Neuron (in vitro differentiated cells): ENCODE results near the gene LILRB5.
"Not testable (repeated sequence)": the region's sequence is repeated elsewhere in the genome, so short reads cannot be mapped to it uniquely, and the experiment has no call there.

Experiments
- H2AFZ ChIP-seq: one replicate; pipeline ENCODE4 v1.6.1; 2013; ENCODE audit warnings: low read depth, mild to moderate bottlenecking, inconsistent platforms, low read length, moderate library complexity
- H3K27me3 ChIP-seq: one replicate; pipeline ENCODE4 v1.6.1; 2013; ENCODE audit warnings: low read length; ENCODE audit not compliant: insufficient read depth
- H3K36me3 ChIP-seq: one replicate; pipeline ENCODE4 v1.6.1; 2013; ENCODE audit warnings: low read length; ENCODE audit not compliant: insufficient read depth
- H3K4me1 ChIP-seq: one replicate; pipeline ENCODE4 v1.6.1; 2013; ENCODE audit warnings: low read length; ENCODE audit not compliant: insufficient read depth
- H3K4me3 ChIP-seq: 2 replicates; pipeline ENCODE4 v1.5.1; 2013; ENCODE audit warnings: mild to moderate bottlenecking, low read length, moderate library complexity
- H3K9me3 ChIP-seq: one replicate; pipeline ENCODE4 v1.6.1; 2013; ENCODE audit warnings: low read length

The LILRB5 gene

GRCh38 chr19:54209811-54210494 is 47.1 kb downstream of the LILRB5 start:
- Histone ChIP-seq H3K9me3 (no peaks in the 10 kb centered on the region), H3K4me1 (peaks cover 15% of the 10 kb centered on the region), H3K4me3 (no peak overlapping the region), H2AFZ (no peak overlapping the region), H3K27me3 (no peaks in the 10 kb centered on the region), H3K36me3 (peaks cover 33% of the 10 kb centered on the region)

- H2AFZ ChIP-seq, result no peak overlapping the region
These were observed 47.8 kb downstream of the LILRB5 start for GRCh38 chr19:54209058-54209810.

GRCh38 chr19:54208784-54209057 is 48.4 kb downstream of the LILRB5 start:
- H3K36me3 ChIP-seq, result peaks cover 44% of the 10 kb centered on the region
- H2AFZ ChIP-seq, result no peak overlapping the region
- no peaks in the 10 kb centered on the region for H3K9me3 ChIP-seq
- H3K4me3 ChIP-seq, result no peak overlapping the region
- H3K27me3 ChIP-seq, result no peaks in the 10 kb centered on the region
- peaks cover 15% of the 10 kb centered on the region for H3K4me1 ChIP-seq

More at GRCh38 chr19:54209058-54209810, 47.8 kb downstream of the LILRB5 start:
- peaks cover 15% of the 10 kb centered on the region for H3K4me1 ChIP-seq
- no peaks in the 10 kb centered on the region for H3K27me3 ChIP-seq
- no peaks in the 10 kb centered on the region for H3K9me3 ChIP-seq
- H3K4me3 ChIP-seq, result no peak overlapping the region
- peaks cover 40% of the 10 kb centered on the region for H3K36me3 ChIP-seq

- no peaks in the 10 kb centered on the region for H3K27me3 ChIP-seq
- H3K4me3 ChIP-seq, result no peak overlapping the region
- no peaks in the 10 kb centered on the region for H3K9me3 ChIP-seq
- H3K36me3 ChIP-seq, result peaks cover 49% of the 10 kb centered on the region
- H2AFZ ChIP-seq, result no peak overlapping the region
- peaks cover 18% of the 10 kb centered on the region for H3K4me1 ChIP-seq
These were observed 48.9 kb downstream of the LILRB5 start for GRCh38 chr19:54207983-54208783.

GRCh38 chr19:54207676-54207982 is 49.4 kb downstream of the LILRB5 start:
- Histone ChIP-seq H3K4me1 (peaks cover 20% of the 10 kb centered on the region), H3K4me3 (no peak overlapping the region), H3K36me3 (peaks cover 54% of the 10 kb centered on the region), H3K27me3 (no peaks in the 10 kb centered on the region), H2AFZ (no peak overlapping the region), H3K9me3 (no peaks in the 10 kb centered on the region)

GRCh38 chr19:54207193-54207592 is 49.9 kb downstream of the LILRB5 start:
- not testable (repeated sequence) for H2AFZ ChIP-seq, H3K27me3 ChIP-seq, H3K9me3 ChIP-seq, H3K4me3 ChIP-seq
- peaks cover 59% of the 10 kb centered on the region for H3K36me3 ChIP-seq
- peaks cover 24% of the 10 kb centered on the region for H3K4me1 ChIP-seq

- H3K36me3 ChIP-seq, result peaks cover 63% of the 10 kb centered on the region
- no peak overlapping the region for H3K4me3 ChIP-seq
- H3K27me3 ChIP-seq, result no peaks in the 10 kb centered on the region
- H3K4me1 ChIP-seq, result peaks cover 28% of the 10 kb centered on the region
- no peak overlapping the region for H2AFZ ChIP-seq
- no peaks in the 10 kb centered on the region for H3K9me3 ChIP-seq
These were observed 50.3 kb downstream of the LILRB5 start for GRCh38 chr19:54206831-54207177.

GRCh38 chr19:54206030-54206830 is 50.8 kb downstream of the LILRB5 start:
- Histone ChIP-seq H3K9me3 (no peaks in the 10 kb centered on the region), H3K4me3 (no peak overlapping the region), H3K36me3 (peaks cover 68% of the 10 kb centered on the region), H3K4me1 (peaks cover 34% of the 10 kb centered on the region), H3K27me3 (no peaks in the 10 kb centered on the region), H2AFZ (no peak overlapping the region)

- Histone ChIP-seq H3K4me1 (peaks cover 38% of the 10 kb centered on the region), H3K4me3 (no peak overlapping the region), H3K9me3 (no peaks in the 10 kb centered on the region), H3K27me3 (no peaks in the 10 kb centered on the region), H3K36me3 (peaks cover 69% of the 10 kb centered on the region), H2AFZ (no peak overlapping the region)
These were observed 52.2 kb downstream of the LILRB5 start for GRCh38 chr19:54204767-54205468.

- H3K9me3 ChIP-seq, result no peaks in the 10 kb centered on the region
- no peak overlapping the region for H2AFZ ChIP-seq
- no peak overlapping the region for H3K4me3 ChIP-seq
- H3K4me1 ChIP-seq, result peaks cover 23% of the 10 kb centered on the region
- no peaks in the 10 kb centered on the region for H3K27me3 ChIP-seq
- H3K36me3 ChIP-seq, result peaks cover 67% of the 10 kb centered on the region
These were observed 53.9 kb downstream of the LILRB5 start for GRCh38 chr19:54203151-54203611.

- Histone ChIP-seq H2AFZ (no peak overlapping the region), H3K4me3 (peak overlapping the region; percentile 85), H3K27me3 (no peaks in the 10 kb centered on the region), H3K4me1 (peaks cover 23% of the 10 kb centered on the region), H3K36me3 (peaks cover 56% of the 10 kb centered on the region), H3K9me3 (no peaks in the 10 kb centered on the region)
These were observed 55.1 kb downstream of the LILRB5 start for GRCh38 chr19:54201980-54202379.

- Histone ChIP-seq H2AFZ (no peak overlapping the region), H3K4me1 (peaks cover 23% of the 10 kb centered on the region), H3K27me3 (no peaks in the 10 kb centered on the region), H3K36me3 (peaks cover 48% of the 10 kb centered on the region), H3K9me3 (no peaks in the 10 kb centered on the region), H3K4me3 (peak overlapping the region; percentile 85)
These were observed 55.8 kb downstream of the LILRB5 start for GRCh38 chr19:54201172-54201701.
